Loucy (cell line): ENCODE data around the gene NCKAP5.

ENCODE experiments used
- CTCF ChIP-seq: fragments of 200-600 bp; sonication (generic); conservative IDR thresholded peaks from 2 replicates; pipeline ENCODE4 v1.5.1; 2014; ENCODE audit warnings: mild to moderate bottlenecking, antibody characterized with exemption, low read length
- EZH2phosphoT487 ChIP-seq: fragments of 200-600 bp; IDR thresholded peaks from 2 replicates; pipeline ENCODE4 v1.6.1; 2018; ENCODE audit warnings: antibody characterized with exemption, mild to moderate bottlenecking, moderate library complexity, borderline replicate concordance

GRCh38 chr2:133167990-133168389 is 400.3 kb downstream of the NCKAP5 start:
- TF ChIP-seq CTCF = no peak
- no peak for TF ChIP-seq EZH2phosphoT487
